NCI-H748 (cell line): ENCODE data around the gene PBLD.

ENCODE experiments used
- DNase-seq: peaks from one replicate; lab custom pipeline; 2025; ENCODE audit not compliant: unreplicated experiment; lab: John Stamatoyannopoulos, UW

Gene PBLD

DNA sequence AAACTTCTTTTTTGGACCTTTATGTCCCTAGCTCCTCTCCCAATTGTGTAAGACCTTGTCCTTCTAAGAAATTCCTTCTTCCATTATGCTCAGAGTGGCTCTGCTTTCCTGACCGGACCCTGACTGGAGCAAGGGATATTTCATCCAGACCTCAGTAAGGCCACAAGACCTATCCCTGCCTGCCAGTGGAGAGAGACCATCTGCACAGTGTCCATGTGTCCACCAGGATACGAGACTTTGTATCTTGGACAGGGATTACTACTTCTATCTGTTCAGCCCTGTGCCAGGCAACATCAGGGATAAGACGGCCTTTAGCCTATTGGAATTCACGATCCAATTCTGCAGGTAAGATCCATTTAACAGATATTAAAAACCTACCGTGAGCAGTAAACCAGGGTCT lies 93.7 kb downstream of the PBLD start:
- DNase-seq = no peak

DNA sequence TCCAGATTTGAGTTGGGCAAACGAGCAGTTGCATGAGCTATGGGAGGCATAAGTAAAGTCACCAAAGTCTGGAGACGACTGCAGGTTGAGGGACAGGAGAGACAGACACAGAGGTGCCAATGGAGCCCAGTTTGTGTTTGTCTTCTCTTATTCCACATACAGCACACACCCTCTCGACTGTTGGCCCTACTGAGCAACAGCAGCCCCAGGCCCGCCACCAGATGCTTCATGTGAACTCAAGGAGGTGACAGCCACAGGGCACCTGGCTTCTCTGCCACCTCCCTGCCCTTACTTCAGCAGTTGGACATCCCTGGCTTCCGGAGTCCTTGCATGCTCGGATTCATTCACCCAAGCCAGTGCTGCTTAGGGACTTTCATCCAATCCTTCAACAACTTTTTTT lies 94.4 kb downstream of the PBLD start:
- DNase-seq = no peak

DNA sequence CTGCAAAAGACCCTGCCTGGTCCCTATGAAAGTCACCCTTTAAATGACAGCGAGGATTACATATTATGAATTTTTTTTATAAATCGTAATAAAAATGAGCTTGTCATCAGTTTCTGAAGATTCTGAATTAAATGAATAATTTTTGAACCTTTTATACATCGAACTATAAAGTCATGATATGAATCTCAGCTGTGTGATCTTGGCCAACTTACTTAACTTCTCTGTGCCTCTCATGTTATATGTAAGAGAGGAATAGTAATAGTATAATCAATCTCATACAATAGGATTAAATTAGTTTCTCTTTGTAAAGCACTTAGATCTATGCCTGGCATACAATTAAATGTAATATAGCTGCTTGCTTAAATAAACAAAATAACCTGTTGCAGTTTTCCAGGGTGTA lies 95.6 kb downstream of the PBLD start:
- DNase-seq = no peak

DNA sequence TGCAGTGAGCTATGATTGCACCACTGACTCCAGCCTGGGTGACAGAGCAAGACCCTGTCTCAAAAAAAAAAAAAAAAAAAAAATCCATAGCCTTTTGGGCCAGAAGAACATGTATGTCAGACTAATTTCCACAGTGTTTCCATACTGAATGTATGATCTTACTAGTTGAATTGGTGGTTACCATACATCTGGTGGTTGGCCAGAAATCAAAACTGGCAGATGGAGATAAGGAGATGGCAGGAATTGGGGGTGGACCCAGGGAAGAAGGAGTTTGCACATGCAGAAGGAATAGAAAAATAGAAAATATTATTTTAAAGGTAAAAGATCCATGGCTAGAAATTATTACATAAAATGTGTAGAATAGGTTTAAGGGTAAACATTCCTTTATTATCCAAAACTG lies 97.1 kb downstream of the PBLD start:
- DNase-seq = no peak

DNA sequence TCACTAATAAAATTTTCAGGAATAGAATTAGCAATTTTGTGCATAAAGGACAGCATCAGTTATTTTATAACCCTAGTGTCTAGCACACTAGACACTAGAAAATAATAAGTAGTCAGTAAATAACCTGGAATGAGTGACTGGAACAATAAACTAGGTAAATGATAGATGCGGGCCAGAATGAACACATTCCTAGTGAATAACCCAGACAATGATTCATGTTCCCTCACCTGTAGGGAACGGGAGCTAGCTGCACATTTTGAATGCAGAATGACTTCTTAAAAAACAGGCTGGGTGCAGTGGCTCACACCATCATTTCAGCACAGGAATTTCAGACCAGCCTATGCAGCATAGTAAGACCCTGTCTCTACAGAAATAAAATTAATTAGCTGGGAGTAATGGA lies 97.6 kb downstream of the PBLD start:
- DNase-seq = no peak

DNA sequence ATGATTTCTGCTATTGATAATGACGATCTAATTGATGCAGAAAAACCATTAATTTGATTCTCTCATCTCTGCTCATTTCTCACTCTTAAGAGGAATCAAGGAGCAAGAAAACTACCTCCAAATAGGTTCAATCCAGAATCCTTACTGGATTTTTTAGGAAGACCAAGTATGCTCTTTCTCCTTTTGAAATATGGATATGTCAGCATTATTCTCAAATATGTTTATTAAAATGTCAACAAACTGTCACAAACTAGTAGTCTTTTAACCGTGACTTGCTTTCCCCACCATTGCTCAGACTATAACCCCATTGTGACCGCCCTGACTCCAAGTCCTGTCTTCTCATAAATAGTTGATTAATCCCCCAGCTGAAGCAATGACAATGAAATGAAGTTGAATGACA lies 99.7 kb downstream of the PBLD start:
- no peak for DNase-seq
